AG08396 (cell line): Measurements from ENCODE around the gene TCEANC2.
"Not testable (repeated sequence)": the region's sequence is repeated elsewhere in the genome, so short reads cannot be mapped to it uniquely, and the experiment has no call there.

Experiments
- DNase-seq: peaks from one replicate; pipeline ENCODE4 v3.0.0; 2012; ENCODE audit warnings: low spot score, mixed read lengths

The TCEANC2 gene

GRCh38 chr1:54052934-54053744 is at the start of gene TCEANC2, which contains the start of gene TMEM59:
Gene TCEANC2, plus strand, starts transcription at chr1:54053608. Its CDS starts 815 bp downstream, at chr1:54054423.
Gene TMEM59, minus strand, starts transcription at chr1:54053204. Its CDS starts 16 bp downstream, at chr1:54053188.
- peak; percentile 94 for DNase-seq

- not testable (repeated sequence) for DNase-seq
Measured at GRCh38 chr1:54003750-54004480, 49.5 kb upstream of the TCEANC2 start.

- no peak for DNase-seq
Measured at GRCh38 chr1:54004481-54005049, 48.8 kb upstream of the TCEANC2 start.

GRCh38 chr1:54006508-54006907 is 46.9 kb upstream of the TCEANC2 start:
- no peak for DNase-seq

GRCh38 chr1:54007613-54008012 is 45.8 kb upstream of the TCEANC2 start:
- no peak for DNase-seq

- DNase-seq: no peak
Measured at GRCh38 chr1:54008876-54009275, 44.5 kb upstream of the TCEANC2 start.

- DNase-seq: no peak
Measured at GRCh38 chr1:54009406-54009805, 44.0 kb upstream of the TCEANC2 start.

GRCh38 chr1:54010415-54011117 is 42.8 kb upstream of the TCEANC2 start:
- DNase-seq: no peak

GRCh38 chr1:54011316-54012007 is 41.9 kb upstream of the TCEANC2 start:
- no peak for DNase-seq

GRCh38 chr1:54012008-54012325 is 41.4 kb upstream of the TCEANC2 start:
- DNase-seq: no peak

GRCh38 chr1:54012863-54013262 is 40.5 kb upstream of the TCEANC2 start:
- DNase-seq: no peak

GRCh38 chr1:54013393-54014008 is 39.9 kb upstream of the TCEANC2 start:
- no peak for DNase-seq

GRCh38 chr1:54014009-54014629 is 39.3 kb upstream of the TCEANC2 start:
- no peak for DNase-seq

GRCh38 chr1:54016343-54017282 is 36.8 kb upstream of the TCEANC2 start:
- DNase-seq: peak; percentile 68

- DNase-seq: no peak
Measured at GRCh38 chr1:54017979-54018378, 35.4 kb upstream of the TCEANC2 start, which contains the start of gene LDLRAD1. Gene LDLRAD1, minus strand, starts transcription at chr1:54018186. Its CDS starts 74 bp downstream, at chr1:54018112.

- no peak for DNase-seq
Measured at GRCh38 chr1:54018635-54019034, 34.8 kb upstream of the TCEANC2 start.

- not testable (repeated sequence) for DNase-seq
Measured at GRCh38 chr1:54019562-54020176, 33.7 kb upstream of the TCEANC2 start.

- no peak for DNase-seq
Measured at GRCh38 chr1:54024358-54024757, 29.1 kb upstream of the TCEANC2 start.

- not testable (repeated sequence) for DNase-seq
Measured at GRCh38 chr1:54024811-54025210, 28.6 kb upstream of the TCEANC2 start.
